ENCODE results near the gene LGMN.

LGMN gene

DNA sequence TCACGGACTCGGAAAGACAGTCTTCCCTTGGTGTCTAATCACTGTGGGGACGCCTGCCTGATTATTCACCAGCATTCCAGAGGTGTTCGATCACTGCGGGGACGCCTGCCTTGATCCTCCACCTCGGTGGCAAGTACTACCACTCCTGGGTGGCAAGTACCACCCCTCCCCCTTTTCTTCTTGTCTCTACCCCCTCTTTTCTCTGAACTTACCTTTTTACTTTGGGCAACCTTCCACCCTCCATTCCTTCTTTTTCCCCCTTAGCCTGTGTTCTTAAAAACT lies 12.0 kb upstream of the LGMN start:
- no peak for DNase-seq (ENCODE audit: low spot score)

DNA sequence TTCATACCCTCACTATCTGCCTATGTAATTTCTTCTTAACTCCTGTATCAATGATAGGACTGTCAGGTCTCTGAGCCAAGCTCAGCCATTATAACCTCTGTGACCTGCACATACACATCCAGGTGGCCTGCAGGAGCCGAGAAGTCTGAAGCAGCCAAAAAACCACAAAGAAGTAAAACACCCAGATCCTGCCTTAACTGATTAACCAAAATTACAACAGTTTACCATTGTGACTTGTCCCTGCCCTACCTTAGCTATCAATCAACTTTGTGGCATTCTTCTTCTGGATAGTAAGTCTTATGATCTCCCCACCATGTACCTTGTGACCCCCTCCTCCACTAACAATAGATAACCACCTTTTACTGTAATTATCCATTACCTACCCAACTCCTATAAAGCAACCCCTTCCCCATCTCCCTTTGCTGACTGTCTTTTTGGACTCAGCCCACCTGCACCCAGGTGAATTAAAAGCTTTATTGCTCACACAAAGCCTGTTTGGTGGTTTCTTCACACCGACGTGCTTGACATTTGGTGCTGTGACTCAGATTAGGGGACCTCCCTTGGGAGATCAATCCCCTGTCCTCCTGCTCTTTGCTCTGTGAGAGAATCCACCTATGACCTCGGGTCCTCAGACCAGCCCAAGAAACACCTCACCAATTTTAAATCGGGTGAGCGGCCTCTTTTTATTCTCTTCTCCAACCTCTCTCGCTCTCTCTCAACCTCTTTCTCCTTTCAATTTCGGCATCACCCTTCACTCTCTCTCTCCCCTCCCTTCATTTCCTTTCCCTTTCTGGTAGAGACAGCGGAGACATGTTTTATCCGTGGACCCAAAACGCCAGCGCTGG lies 11.5 kb upstream of the LGMN start:
- no peak for DNase-seq (ENCODE audit: low spot score)

DNA sequence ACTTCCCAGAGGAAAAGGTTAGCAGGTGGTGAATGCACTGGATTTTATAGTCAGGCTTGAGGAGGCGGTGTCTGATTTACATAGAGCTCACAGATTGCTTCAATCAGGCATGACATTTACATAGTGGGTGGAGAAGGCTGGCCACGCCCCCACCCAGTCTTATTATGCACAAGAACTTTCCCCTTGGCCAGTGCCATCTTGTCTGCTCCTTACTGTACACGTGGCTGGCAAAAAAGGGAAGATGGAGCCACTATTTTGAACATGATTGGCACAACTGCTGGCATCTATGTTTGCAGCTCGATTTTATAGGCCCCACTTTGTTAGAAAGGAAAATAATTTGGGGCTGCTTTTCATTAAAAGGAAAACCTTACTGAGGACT lies 10.9 kb upstream of the LGMN start:
- no peak for DNase-seq (ENCODE audit: low spot score)

DNA sequence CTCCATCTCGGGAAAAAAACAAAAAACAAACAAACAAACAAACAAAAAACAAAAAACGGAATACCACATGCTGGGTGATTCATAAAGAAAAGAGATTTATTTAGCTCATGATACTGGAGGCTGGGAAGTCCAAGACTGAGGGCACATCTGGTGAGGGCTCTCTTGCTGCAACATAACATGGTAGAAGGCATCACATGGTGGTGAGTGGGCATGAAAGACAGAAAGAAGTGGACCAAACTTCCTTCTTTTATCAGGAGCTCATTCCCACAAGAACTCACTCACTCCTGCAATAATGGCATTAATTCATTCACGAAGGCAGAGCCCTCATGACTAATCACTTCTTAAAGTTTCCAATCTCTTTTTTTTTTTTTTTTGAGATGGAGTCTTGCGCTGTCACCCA lies 8.0 kb upstream of the LGMN start:
- no peak for DNase-seq (ENCODE audit: low spot score)

DNA sequence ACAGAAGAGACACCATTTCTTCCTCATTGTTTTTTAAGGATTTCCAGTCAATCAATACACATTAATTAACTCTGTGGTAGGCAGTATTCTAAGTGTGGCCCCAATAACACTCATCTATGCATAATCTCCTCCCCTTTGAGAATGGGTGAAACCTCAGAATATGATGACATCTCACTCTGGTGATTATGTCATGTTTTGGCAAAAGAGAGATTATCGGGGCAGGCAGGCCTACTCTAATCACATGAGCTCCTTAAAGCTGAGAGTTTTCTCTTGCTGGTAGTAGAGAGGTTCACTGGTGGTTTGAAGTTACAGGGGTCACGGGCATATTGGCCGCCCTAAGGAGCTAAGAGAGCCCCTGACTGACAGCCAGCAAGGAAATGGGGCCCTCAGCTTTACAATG lies 7.1 kb upstream of the LGMN start:
- no peak for DNase-seq (ENCODE audit: low spot score)

DNA sequence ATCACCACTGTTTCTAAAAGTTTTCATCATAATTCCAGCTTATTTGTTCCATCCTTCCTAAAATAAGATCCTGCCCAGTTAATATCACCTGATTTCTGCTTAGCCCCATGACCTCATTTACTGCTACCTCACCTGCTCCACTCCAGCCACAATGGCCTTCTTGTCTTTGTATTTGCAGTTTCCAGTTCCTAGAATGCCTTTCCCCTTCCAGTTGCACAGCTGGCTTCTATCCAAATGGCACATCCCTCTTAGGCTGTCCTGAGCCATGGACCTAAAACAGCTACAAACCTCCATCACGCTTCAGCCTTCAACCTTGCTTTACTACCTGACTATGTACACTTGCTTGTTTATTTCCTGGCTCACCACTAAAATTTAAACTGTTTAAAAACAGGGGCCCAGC lies 6.5 kb upstream of the LGMN start:
- DNase-seq (ENCODE audit: low spot score), result no peak

DNA sequence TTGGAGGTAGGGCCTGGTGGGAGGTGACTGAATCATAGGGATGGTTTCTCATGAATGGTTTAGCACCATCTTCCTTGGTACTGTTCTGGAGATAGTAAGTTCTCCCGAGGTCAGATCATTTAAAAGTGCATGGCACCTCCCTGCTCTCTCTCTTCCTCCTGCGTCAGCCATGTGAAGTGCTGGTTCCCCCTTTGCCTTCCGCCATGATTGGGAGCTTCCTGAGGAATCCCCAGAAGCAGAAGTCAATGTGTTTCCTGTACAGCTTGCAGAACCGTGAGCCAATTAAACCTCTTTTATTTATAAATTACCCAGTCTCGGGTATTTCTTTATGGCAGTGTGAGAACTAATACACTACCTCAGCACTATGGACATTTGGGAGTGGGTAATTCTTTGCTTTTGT lies 4.8 kb upstream of the LGMN start:
- DNase-seq (ENCODE audit: low spot score), result no peak

DNA sequence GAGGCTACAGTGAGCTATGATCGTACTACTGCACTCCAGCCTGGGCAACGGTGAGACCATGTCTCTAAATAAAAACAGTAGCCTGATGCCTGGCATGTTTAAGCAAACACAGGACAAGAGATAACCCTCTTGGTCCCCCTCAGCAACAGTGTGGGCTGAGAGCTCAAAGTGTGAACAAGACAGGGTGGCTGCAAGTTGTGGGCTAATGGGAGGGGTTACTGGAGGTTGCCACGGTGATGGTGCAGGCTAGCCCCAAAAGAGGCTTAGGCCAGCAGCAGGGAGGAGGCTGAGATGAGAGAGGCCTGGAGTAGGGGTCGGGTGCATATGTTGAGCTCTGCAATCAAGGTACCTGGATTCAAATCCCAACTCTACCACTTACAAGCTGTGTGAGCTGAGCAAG lies 3.4 kb upstream of the LGMN start:
- DNase-seq (ENCODE audit: low spot score), result no peak

DNA sequence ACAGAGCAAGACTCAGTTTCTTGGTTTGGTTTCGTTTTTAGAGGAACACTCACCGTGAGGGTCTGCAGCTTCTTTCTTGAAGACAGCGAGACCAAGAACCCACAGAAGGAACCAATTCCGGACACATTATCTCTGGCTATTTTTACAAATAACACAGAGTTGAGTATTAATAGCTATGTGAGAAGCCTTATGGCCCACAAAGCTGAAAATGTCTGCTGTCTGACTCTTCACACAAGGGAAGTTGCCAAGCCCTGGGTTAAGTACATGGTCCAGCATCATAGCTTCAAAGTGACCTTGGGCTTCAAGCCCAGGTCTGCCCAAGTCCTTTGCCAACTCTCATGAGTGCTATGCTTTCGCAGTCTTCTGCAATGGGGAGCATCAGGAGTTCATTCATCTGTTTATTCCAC lies 2.6 kb upstream of the LGMN start:
- DNase-seq (ENCODE audit: low spot score), result no peak

DNA sequence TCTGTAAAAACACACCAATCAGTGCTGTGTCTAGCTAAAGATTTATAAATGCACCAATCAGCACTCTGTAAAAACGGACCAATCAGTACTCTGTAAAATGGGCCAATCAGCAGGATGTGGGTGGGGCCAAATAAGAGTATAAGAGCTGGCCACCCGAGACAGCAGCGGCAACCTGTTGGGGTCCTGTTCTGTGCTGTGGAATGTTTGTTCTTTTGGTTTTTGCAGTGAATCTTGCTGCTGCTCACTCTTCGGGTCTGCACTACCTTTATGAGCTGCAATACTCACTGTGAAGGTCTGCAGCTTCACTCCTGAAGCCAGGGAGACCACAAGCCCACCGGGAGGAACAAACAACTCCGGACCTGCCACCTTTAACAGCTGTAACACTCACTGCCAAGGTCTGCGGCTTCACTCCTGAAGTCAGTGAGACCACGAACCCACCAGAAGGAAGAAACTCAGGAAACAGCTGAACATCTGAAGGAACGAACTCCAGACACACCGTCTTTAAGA lies 1.8 kb upstream of the LGMN start:
- DNase-seq (ENCODE audit: low spot score), result peak; percentile 52

DNA sequence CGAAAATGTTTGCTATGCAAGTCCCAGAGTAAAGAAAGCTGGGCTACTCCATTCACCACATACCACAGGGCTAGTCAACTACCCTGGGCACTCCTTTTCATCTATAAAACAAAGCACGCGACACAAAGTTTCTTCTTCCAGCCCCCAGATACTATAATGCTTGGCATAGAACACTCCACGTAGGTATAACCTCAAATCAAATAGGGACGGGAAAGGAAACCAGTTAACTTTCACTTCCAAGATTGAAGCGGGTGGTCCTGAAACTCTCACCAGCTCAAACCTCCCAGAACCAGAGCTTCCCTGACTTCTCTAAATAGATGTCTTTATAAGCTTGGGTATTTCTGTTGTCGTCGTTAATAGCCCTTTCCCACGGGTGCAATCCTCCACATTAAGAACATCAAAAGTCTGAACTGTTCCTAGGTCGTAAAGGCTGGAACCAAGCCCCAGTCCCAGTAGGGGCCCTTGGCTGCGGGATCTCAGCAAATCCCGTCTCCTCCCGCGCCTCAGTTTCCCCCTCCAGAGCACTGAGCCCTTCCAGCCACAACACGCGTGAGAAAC lies 647 bp downstream of the LGMN start:
- no peak for DNase-seq (ENCODE audit: low spot score)

DNA sequence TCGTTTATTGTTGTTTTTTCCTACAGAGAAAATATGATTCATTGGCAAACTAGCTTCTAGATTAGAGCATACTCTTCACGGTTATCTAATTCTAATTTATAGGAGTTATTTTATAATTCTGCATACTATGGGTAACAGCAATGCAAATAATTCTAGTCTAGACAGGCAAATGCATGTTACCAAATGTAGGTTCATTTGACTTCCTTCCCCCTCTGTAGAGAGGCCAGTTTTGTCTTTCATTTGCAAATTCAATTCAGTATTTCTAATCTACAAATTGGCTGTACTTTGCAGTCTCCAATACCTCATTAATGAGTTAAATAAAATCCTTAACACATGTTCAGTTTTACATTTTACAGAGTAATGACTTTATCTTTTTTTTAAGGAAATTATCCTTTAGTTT lies 4.2 kb downstream of the LGMN start:
- no peak for DNase-seq (ENCODE audit: low spot score)

DNA sequence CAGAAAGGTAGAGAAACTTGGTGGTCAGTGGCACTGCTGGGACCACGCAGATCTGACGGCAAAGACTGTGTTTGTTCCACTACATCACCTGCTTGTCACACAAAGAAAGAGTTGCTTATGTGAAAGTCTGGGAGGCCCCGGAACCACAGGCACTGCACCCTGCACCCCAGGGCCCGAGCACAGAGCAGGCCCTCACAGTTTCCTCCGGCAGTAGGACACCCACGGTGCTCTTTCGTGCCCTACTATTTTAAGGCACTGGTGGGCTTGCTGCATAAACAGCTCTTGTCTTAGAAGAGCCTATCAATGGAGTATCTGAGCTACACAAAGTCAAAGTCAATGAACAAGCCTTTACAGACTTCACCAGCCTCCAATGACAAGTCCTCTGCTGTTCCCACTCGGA lies 8.0 kb downstream of the LGMN start:
- no peak for DNase-seq (ENCODE audit: low spot score)

DNA sequence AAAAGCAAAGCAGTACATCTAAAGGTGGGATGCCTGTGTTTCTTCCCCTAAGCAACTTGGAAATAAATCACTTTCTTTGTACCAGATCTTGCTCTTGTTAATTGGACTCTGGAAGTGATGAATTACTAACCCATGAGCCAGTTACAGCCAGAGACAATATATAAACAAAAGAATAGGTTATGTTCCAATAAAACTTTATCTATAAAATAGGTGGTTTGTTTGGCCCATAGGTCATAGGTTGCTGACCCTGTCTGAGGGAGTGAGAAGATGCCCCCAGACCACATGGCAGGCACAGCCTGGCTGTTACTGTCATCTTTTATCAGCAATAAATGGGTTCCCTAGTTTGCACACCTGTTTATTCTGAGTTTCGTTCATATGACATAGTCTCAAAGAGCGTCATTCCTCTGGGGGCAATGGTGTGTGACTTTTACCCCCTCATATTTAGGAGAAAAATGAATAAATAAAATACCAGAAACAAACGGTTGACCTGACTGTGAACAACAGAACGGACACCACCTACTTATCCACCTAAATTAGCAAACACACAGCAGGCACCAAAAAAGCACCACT lies 10.7 kb downstream of the LGMN start:
- DNase-seq (ENCODE audit: low spot score), result no peak

DNA sequence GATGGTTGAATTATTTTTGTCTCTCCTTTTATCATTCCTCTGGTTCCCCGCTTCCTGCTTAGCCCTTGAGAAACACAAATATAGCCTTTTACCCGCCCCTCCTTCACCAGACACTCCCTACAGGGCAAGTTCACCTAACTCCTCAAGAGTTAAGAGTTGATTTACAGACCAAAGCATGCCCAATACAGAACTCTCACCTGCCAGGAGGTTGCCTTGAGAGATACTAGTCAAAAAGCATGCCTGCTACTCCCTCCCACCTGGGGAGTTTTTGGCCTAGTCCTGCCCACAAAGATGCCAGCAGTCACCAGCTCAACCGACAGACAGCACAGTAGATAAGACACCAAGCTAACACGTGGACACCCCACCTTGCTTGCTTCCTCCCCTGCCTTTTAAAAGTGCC lies 11.2 kb downstream of the LGMN start:
- DNase-seq (ENCODE audit: low spot score), result no peak

DNA sequence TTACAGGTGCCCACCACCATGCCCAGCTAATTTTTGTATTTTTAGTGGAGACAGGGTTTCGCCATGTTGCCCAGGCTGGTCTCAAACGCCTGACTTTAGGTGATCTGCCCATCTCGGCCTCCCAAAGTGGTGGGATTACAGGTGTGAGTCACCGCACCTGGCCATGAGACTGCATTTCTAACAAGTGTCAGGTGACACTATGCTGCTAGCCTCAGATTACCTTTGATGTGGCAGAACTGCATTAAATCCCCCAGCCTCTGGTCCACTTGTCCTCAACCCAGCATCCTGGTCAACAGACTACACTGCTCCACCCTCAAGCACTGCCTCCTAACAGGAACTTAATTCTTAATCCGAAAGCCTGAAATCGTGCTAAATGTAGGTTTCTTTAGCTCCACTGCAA lies 13.1 kb downstream of the LGMN start:
- DNase-seq (ENCODE audit: low spot score), result no peak

DNA sequence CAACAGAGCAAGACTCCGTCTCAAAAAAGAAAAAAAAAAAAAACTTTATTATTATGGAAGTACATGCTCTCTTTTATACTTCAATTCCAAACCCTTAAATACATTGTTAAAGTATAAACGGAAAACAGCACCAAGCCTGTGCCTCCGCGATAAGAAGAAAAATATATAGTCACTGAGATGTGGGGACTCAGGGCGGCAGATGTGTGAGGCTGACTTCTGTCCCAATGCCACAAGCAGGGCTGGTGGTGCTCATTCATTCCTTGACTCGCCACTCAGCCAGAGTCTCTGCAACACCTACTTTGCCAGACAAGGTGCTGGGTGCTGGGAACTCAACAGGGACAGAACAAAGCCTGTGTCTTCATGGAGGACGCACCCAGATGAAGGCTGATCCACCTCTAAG lies 13.8 kb downstream of the LGMN start:
- no peak for DNase-seq (ENCODE audit: low spot score)

DNA sequence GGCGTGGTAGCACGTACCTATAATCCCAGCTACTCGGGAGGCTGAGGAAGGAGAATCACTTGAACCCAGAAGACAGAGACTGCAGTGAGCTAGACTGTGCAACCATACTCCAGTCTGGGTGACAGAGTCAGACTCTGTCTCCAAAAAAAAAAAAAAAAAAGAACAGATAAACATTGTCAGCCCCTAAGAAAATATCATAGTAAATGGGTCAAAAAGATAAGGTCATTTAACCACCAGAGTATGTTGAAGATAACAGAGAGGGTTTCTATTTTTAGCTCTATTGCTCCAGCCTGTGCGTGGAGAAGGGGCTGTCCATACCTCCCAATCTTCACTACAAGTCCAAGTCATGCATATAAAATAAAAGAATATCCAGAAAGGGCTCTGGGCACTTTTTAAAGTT lies 15.4 kb downstream of the LGMN start:
- DNase-seq (ENCODE audit: low spot score), result no peak

DNA sequence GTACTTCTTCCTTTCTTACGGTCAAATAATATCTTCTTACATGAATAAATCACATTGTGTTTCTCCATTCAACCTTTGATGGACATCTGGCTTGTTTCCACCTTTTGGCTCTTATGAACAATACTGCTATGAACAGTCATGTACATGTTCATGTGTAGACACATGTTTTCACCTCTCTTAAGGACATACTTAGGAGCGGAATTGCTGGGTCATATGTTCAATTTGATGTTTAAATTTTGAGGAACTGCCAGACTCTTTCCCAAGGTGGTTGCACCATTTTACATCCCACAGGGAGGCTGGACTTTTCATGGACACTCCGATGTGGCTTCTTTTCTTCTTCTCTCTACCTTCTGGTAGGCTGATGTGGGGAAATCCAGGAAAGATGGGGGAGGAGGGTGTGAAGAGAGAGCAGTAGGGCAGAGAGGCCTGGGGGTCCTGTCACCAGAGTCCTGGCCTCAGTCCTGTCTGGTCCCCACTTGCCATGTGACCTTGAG lies 16.8 kb downstream of the LGMN start:
- no peak for DNase-seq (ENCODE audit: low spot score)

DNA sequence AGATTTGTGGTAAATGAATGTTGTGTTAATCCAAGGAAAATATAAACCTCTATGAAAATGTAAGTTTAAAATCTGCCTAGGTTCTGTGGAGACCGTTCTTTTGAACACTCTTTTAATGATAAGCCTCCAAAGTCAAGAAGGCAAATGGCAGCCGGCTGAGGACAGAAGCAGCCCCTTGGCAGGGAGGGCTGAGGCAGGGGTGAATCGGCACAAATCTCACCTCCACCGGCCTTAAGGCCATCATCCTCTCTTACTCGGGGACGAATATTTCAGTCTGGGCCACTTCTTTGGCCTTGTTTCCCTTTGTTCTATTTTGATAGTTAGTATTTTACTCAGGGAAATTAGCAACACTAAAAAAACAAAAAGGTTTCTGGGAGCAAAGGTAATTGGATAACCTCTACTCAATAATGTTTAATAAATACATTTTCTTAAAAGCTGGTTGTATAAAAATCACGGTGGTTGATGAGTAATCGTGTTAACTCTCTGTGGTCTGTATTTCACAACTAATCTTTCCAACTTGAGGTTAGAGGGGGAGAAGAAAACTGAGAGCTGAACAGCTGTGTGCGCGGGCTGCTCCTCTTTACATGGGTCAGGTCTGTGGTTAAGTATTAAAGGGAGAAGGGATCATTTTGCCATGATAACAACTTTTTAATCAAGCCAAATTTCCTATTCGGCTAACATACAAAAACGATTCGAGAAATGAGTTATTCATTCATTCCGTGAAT lies 18.6 kb downstream of the LGMN start:
- DNase-seq (ENCODE audit: low spot score), result no peak

DNA sequence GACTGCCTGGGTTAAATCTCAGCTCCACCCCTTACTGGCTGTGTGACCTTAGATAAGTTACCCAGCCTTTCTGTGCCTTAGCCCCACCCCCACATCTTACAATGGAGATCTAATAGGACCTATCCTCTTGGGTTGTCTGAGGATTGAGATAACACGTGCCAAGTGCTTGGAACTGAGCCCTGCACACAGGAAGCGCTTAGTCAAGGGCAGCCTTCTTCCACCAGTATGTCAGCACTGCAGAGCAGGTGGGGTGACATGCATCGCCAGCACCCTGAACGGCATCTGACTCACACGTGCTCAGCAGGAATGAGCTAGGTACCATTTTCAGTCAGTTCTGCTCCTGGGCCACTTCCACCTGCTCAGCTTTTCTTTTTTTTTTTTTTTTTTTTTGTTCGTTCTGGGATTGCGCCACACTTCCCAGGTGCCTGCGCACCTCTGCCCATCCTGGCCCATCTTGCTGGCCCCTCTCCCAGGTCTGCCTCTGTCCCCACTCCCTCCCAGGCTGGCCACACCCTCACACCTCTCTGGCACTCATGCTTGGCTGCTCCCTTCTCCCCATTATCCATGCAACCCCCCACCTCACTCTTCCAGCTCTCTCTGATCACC lies 19.6 kb downstream of the LGMN start:
- DNase-seq (ENCODE audit: low spot score), result no peak

DNA sequence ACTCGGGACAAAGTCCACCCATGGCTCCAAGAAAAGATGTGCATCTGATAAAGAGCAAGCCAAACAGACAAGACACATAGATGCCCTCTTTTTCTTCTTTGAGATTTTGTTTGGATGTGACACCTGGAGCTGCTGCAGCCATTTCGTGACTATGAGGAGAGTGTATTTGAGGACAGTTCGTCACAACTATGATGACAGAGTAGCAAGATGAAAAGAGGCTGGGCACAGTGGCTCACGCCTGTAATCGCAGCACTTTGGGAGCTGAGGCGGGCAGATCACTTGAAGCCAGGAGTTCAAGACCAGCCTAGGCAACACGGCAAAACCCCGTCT lies 21.5 kb downstream of the LGMN start:
- no peak for DNase-seq (ENCODE audit: low spot score)

All from CD4-positive, alpha-beta T cell treated with Interleukin-6 at 100 ng/mL for 8 hours (primary cell).